Liver (tissue), 3 donors: ENCODE data around the gene LRP10.
A peak's percentile ranks its signal among the peaks of the same experiment; 100 is the strongest.

Experiments used
- CTCF ChIP-seq: fragments of 150-350 bp; IDR thresholded peaks from 2 replicates; pipeline ENCODE4 v1.5.1; 2017; ENCODE audit warnings: improper control_type of control experiment, low read depth, low read length; ENCODE audit not compliant: missing input control
- SP1 ChIP-seq: IDR thresholded peaks from 2 replicates; pipeline ENCODE4 v1.6.1; 2018; ENCODE audit warnings: antibody characterized with exemption, mild to moderate bottlenecking
- TF ChIP-seq, protein P1 (sequence below): IDR thresholded peaks from 2 replicates; pipeline ENCODE4 v1.6.1; 2016; ENCODE audit warnings: antibody characterized with exemption, mild to moderate bottlenecking
- donor health status: healthy.
- donor health status: healthy.

DNA sequence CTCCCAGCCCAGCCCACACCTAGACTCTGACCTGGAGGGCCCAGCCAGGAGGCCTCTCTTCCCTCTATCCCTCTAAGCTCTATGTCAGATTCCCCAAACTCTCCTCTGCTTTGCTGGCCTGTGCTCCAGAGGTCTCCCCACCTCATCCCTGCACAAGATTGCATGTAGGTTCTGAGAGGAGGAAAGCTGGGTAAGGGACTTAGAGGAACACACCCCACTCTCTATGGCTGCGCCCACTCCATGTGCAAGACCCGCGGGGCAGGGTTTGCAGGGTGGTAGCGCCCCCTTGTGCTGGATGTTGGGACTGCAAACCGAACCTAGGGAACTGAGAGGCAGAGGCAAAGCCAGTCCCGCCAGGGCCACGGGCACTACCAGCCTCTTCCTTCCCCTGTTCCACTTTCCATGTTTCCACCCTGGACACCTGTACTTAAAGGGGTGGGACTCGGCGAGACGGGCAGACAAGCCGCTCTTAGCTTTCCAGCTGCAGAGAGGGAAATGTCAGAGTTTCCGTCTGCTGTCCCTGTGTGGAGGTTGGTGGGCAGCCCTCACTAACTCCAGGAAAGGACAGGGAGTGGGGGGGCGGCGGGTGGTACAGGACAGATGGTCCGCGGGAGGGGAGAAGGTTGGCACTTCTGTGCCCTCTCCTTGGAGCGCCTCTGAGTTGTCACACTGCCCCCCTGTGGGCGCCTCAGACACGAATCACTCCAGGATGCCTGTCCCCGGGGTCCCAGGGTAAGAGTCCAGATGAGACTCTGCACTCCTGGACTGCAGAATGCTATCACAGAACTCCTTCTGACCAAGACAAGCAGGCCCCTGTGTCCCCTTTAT is 18.4 kb upstream of the LRP10 start:
- TF ChIP-seq CTCF (peak; percentile 93), SP1 (peak; percentile 76)
- TF ChIP-seq, protein P1, sequence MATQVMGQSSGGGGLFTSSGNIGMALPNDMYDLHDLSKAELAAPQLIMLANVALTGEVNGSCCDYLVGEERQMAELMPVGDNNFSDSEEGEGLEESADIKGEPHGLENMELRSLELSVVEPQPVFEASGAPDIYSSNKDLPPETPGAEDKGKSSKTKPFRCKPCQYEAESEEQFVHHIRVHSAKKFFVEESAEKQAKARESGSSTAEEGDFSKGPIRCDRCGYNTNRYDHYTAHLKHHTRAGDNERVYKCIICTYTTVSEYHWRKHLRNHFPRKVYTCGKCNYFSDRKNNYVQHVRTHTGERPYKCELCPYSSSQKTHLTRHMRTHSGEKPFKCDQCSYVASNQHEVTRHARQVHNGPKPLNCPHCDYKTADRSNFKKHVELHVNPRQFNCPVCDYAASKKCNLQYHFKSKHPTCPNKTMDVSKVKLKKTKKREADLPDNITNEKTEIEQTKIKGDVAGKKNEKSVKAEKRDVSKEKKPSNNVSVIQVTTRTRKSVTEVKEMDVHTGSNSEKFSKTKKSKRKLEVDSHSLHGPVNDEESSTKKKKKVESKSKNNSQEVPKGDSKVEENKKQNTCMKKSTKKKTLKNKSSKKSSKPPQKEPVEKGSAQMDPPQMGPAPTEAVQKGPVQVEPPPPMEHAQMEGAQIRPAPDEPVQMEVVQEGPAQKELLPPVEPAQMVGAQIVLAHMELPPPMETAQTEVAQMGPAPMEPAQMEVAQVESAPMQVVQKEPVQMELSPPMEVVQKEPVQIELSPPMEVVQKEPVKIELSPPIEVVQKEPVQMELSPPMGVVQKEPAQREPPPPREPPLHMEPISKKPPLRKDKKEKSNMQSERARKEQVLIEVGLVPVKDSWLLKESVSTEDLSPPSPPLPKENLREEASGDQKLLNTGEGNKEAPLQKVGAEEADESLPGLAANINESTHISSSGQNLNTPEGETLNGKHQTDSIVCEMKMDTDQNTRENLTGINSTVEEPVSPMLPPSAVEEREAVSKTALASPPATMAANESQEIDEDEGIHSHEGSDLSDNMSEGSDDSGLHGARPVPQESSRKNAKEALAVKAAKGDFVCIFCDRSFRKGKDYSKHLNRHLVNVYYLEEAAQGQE = no peak
